Natural killer cell treated with Interleukin-12 subunit alpha and Interleukin-12 subunit beta and Interleukin-15 and Interleukin-18, amount 100 ng/mL, for 72 hours (primary cell): Measurements from ENCODE around the gene DNAAF8. TPM values are rescaled to one million over a fixed set of nuclear protein-coding genes. Genes with fewer than 3 reads are reported as not detected.
A peak's percentile ranks its signal among the peaks of the same experiment; 100 is the strongest.
"Not testable (repeated sequence)": the region's sequence is repeated elsewhere in the genome, so short reads cannot be mapped to it uniquely, and the experiment has no call there.

Experiments
- ATAC-seq, 2 donors: fragments of 150-1000 bp; cut with Tn5 transposase in 1 of 2; sonication (Bioruptor Pico), chemical (Tn5 transposase) in 1 of 2; 2 replicates each; pipeline ENCODE4 v1.10.0; 2021
- DNase-seq: peaks from one replicate; pipeline ENCODE4 v3.0.0; 2022; ENCODE audit warnings: low spot score
- H3K27ac Mint-ChIP-seq, 2 donors: 1 replicate in 1 of 2; 2 replicates in 1 of 2; pipeline ENCODE4 v1.8.0; 2022; ENCODE audit warnings: mixed read lengths in 2 of 2, mild to moderate bottlenecking in 1 of 2, moderate library complexity in 1 of 2
- H3K27me3 Mint-ChIP-seq, 2 donors: 1 replicate in 1 of 2; 2 replicates in 1 of 2; pipeline ENCODE4 v1.8.0; 2022; ENCODE audit warnings: mixed read lengths in 2 of 2
- H3K36me3 Mint-ChIP-seq: one replicate; pipeline ENCODE4 v1.8.0; 2022; ENCODE audit warnings: mixed read lengths
- H3K4me1 Mint-ChIP-seq, 2 donors: 1 replicate in 1 of 2; 2 replicates in 1 of 2; pipeline ENCODE4 v1.8.0; 2022; ENCODE audit warnings: low read depth in 2 of 2, mixed read lengths in 2 of 2, mild to moderate bottlenecking in 1 of 2
- H3K4me3 Mint-ChIP-seq: one replicate; pipeline ENCODE4 v1.8.0; 2022; ENCODE audit warnings: mixed read lengths
- H3K9me3 Mint-ChIP-seq: 2 replicates; pipeline ENCODE4 v1.8.0; 2022; ENCODE audit warnings: mixed read lengths
- total RNA-seq, 2 donors: library from RNA; stranded (reverse); gene quantifications; one replicate each; pipeline ENCODE4 v1.2.3, GENCODE V29; 2022

Gene DNAAF8
- total RNA-seq, 2 donors from 2014 or later: 0.53 TPM; not detected in 1

- H3K4me3 Mint-ChIP-seq: no peak overlapping the region
- H3K27ac Mint-ChIP-seq: no peak overlapping the region
- ATAC-seq (no peak), DNase-seq (no peak)
- H3K36me3 Mint-ChIP-seq: no peaks in the 10 kb centered on the region
- no peaks in the 10 kb centered on the region for H3K27me3 Mint-ChIP-seq
- peaks cover 0 to 2% of the 10 kb centered on the region in 2 donors for H3K4me1 Mint-ChIP-seq
- no peaks in the 10 kb centered on the region for H3K9me3 Mint-ChIP-seq
Observed at GRCh38 chr16:4723071-4723767, 11.1 kb upstream of the DNAAF8 start.

GRCh38 chr16:4724661-4725270, 9.6 kb upstream of the DNAAF8 start:
- Mint-ChIP-seq H3K36me3 (no peaks in the 10 kb centered on the region), H3K27ac (no peak overlapping the region), H3K4me3 (no peak overlapping the region)

GRCh38 chr16:4726616-4727015, 7.7 kb upstream of the DNAAF8 start:
- ATAC-seq: no peak
- H3K27ac Mint-ChIP-seq: no peak overlapping the region
- H3K27me3 Mint-ChIP-seq: no peaks in the 10 kb centered on the region
- H3K9me3 Mint-ChIP-seq: no peaks in the 10 kb centered on the region
- no peak for DNase-seq
- no peaks in the 10 kb centered on the region for H3K36me3 Mint-ChIP-seq
- H3K4me1 Mint-ChIP-seq: peaks cover 0 to 2% of the 10 kb centered on the region in 2 donors
- no peak overlapping the region for H3K4me3 Mint-ChIP-seq

More at GRCh38 chr16:4724661-4725270, 9.6 kb upstream of the DNAAF8 start:
- H3K4me1 Mint-ChIP-seq: peaks cover 0 to 2% of the 10 kb centered on the region in 2 donors
- H3K9me3 Mint-ChIP-seq: no peaks in the 10 kb centered on the region
- ATAC-seq (no peak), DNase-seq (no peak)
- H3K27me3 Mint-ChIP-seq: no peaks in the 10 kb centered on the region

GRCh38 chr16:4728676-4729075, 5.7 kb upstream of the DNAAF8 start:
- ATAC-seq (no peak), DNase-seq (no peak)
- Mint-ChIP-seq H3K27me3 (no peaks in the 10 kb centered on the region), H3K36me3 (no peaks in the 10 kb centered on the region), H3K4me1 (peaks cover 4 to 6% of the 10 kb centered on the region in 2 donors), H3K27ac (peak overlapping the region in 1 of 2 donors; percentile 51), H3K4me3 (no peak overlapping the region), H3K9me3 (no peaks in the 10 kb centered on the region)

- Mint-ChIP-seq H3K27ac (no peak overlapping the region), H3K9me3 (no peaks in the 10 kb centered on the region), H3K27me3 (no peaks in the 10 kb centered on the region), H3K4me3 (no peak overlapping the region), H3K36me3 (no peaks in the 10 kb centered on the region), H3K4me1 (peaks cover 7% of the 10 kb centered on the region in 2 donors)
- ATAC-seq (no peak), DNase-seq (no peak)
Observed at GRCh38 chr16:4729876-4730275, 4.5 kb upstream of the DNAAF8 start.

GRCh38 chr16:4733211-4733742, 1.1 kb upstream of the DNAAF8 start:
- H3K27ac Mint-ChIP-seq: peak overlapping the region; percentile 79 to 88
- no peaks in the 10 kb centered on the region for H3K27me3 Mint-ChIP-seq
- DNase-seq: no peak
- no peaks in the 10 kb centered on the region for H3K36me3 Mint-ChIP-seq
- ATAC-seq: no peak
- H3K9me3 Mint-ChIP-seq: no peaks in the 10 kb centered on the region
- peaks cover 14 to 17% of the 10 kb centered on the region in 2 donors for H3K4me1 Mint-ChIP-seq
- peak overlapping the region; percentile 89 for H3K4me3 Mint-ChIP-seq

GRCh38 chr16:4733747-4734062, 632 bp upstream of the DNAAF8 start:
- Mint-ChIP-seq H3K27ac (peak overlapping the region; percentile 79 to 88), H3K9me3 (no peaks in the 10 kb centered on the region), H3K36me3 (no peaks in the 10 kb centered on the region), H3K27me3 (no peaks in the 10 kb centered on the region), H3K4me1 (peaks cover 14 to 17% of the 10 kb centered on the region in 2 donors), H3K4me3 (peak overlapping the region; percentile 89)
- ATAC-seq (peak in 1 of 2 donors; percentile 0), DNase-seq (no peak)

GRCh38 chr16:4734730-4735535, 596 bp downstream of the DNAAF8 start:
- Mint-ChIP-seq H3K9me3 (no peaks in the 10 kb centered on the region), H3K27ac (peak overlapping the region; percentile 79 to 88), H3K36me3 (no peaks in the 10 kb centered on the region), H3K4me1 (peaks cover 14 to 17% of the 10 kb centered on the region in 2 donors), H3K4me3 (peak overlapping the region; percentile 89), H3K27me3 (no peaks in the 10 kb centered on the region)
- ATAC-seq (peak; percentile 87), DNase-seq (peak; percentile 94)

- peak overlapping the region in 1 of 2 donors; percentile 69 for H3K27ac Mint-ChIP-seq
- ATAC-seq (no peak), DNase-seq (no peak)
- peaks cover 14 to 17% of the 10 kb centered on the region in 2 donors for H3K4me1 Mint-ChIP-seq
- no peaks in the 10 kb centered on the region for H3K36me3 Mint-ChIP-seq
- no peaks in the 10 kb centered on the region for H3K27me3 Mint-ChIP-seq
- no peaks in the 10 kb centered on the region for H3K9me3 Mint-ChIP-seq
- no peak overlapping the region for H3K4me3 Mint-ChIP-seq
Observed at GRCh38 chr16:4736546-4736945, 2.2 kb downstream of the DNAAF8 start.

- Mint-ChIP-seq H3K4me1 (peaks cover 13 to 17% of the 10 kb centered on the region in 2 donors), H3K4me3 (no peak overlapping the region)
Observed at GRCh38 chr16:4737545-4737944, 3.2 kb downstream of the DNAAF8 start.

GRCh38 chr16:4738370-4738769, 4.0 kb downstream of the DNAAF8 start:
- not testable (repeated sequence) for H3K27me3 Mint-ChIP-seq, H3K27ac Mint-ChIP-seq, H3K36me3 Mint-ChIP-seq, DNase-seq, H3K4me3 Mint-ChIP-seq, ATAC-seq, H3K9me3 Mint-ChIP-seq
- peaks cover 8 to 17% of the 10 kb centered on the region in 2 donors for H3K4me1 Mint-ChIP-seq

More at GRCh38 chr16:4737545-4737944, 3.2 kb downstream of the DNAAF8 start:
- no peak for DNase-seq
- no peak for ATAC-seq
- Mint-ChIP-seq H3K27me3 (no peaks in the 10 kb centered on the region), H3K27ac (no peak overlapping the region), H3K36me3 (no peaks in the 10 kb centered on the region), H3K9me3 (no peaks in the 10 kb centered on the region)

GRCh38 chr16:4743226-4743878, 9.0 kb downstream of the DNAAF8 start:
- Mint-ChIP-seq H3K4me3 (no peak overlapping the region), H3K27ac (no peak overlapping the region), H3K4me1 (peaks cover 6 to 13% of the 10 kb centered on the region in 2 donors), H3K9me3 (no peaks in the 10 kb centered on the region), H3K36me3 (no peaks in the 10 kb centered on the region), H3K27me3 (peaks cover 0 to 5% of the 10 kb centered on the region in 2 donors)
- DNase-seq (no peak), ATAC-seq (no peak)

GRCh38 chr16:4744555-4745273, 10.4 kb downstream of the DNAAF8 start:
- no peak for ATAC-seq
- H3K27ac Mint-ChIP-seq: no peak overlapping the region
- no peak overlapping the region for H3K4me3 Mint-ChIP-seq

More at GRCh38 chr16:4744555-4745273, 10.4 kb downstream of the DNAAF8 start:
- DNase-seq: no peak
- Mint-ChIP-seq H3K36me3 (no peaks in the 10 kb centered on the region), H3K4me1 (peaks cover 6 to 13% of the 10 kb centered on the region in 2 donors), H3K27me3 (peaks cover 0 to 5% of the 10 kb centered on the region in 2 donors), H3K9me3 (no peaks in the 10 kb centered on the region)
